ENCODE data around the gene SPTSSB.

DNA sequence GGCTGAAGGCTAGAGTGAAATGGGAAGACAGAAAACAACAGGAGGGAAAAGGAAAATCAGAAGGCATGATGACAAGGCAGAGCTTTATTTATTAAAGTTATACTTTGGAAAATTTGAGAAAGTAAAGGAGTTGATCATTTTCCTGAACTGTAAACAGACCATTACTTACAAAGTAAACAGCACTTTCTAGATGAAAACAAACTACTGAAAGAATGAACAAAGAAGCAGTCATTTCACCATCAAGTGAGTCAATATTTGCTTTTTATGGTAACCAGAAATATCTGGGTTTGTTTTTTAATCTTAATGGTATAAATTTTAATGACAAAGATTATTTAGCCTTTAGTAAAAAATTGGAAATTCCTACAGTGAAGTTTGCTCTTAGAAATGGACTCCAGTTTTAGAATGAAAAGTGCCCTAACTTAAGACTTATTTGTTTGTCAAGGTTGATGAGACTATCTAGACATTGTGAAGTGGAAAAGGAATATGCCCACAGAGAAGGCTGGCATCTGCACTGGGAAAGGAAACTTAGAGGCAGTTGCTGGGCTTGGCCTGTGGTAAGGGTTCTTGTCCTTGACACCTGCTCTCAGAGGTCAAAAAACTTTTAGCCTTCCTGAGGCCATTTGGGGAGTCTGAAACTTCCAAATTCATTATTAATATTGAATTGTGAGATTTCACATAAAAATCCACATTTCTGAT lies 47.2 kb downstream of the SPTSSB start:
- TF ChIP-seq, protein P1, sequence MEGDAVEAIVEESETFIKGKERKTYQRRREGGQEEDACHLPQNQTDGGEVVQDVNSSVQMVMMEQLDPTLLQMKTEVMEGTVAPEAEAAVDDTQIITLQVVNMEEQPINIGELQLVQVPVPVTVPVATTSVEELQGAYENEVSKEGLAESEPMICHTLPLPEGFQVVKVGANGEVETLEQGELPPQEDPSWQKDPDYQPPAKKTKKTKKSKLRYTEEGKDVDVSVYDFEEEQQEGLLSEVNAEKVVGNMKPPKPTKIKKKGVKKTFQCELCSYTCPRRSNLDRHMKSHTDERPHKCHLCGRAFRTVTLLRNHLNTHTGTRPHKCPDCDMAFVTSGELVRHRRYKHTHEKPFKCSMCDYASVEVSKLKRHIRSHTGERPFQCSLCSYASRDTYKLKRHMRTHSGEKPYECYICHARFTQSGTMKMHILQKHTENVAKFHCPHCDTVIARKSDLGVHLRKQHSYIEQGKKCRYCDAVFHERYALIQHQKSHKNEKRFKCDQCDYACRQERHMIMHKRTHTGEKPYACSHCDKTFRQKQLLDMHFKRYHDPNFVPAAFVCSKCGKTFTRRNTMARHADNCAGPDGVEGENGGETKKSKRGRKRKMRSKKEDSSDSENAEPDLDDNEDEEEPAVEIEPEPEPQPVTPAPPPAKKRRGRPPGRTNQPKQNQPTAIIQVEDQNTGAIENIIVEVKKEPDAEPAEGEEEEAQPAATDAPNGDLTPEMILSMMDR (IDR thresholded peaks at IDR 0.05), result no peak
- no peak for TF ChIP-seq POLR2A (IDR thresholded peaks at IDR 0.05)
